ENCODE data around the gene CCBE1. TPM values are rescaled to one million over a fixed set of nuclear protein-coding genes. Genes with fewer than 3 reads are reported as not detected.

Gene CCBE1
- total and polyA plus RNA-seq, 2 of the 4 experiments (the other 2 are of a cell fraction): 64.8 to 148 TPM

GRCh38 chr18:59660786-59661743 lies 36.2 kb downstream of the CCBE1 start:
- TF ChIP-seq CEBPB (IDR thresholded peaks at IDR 0.05; ENCODE audit: low read depth, low read length): peak; percentile 66
- no peak for TF ChIP-seq NFE2L2 (IDR thresholded peaks at IDR 0.05; ENCODE audit: low read depth, low read length)
- TF ChIP-seq, protein P1, sequence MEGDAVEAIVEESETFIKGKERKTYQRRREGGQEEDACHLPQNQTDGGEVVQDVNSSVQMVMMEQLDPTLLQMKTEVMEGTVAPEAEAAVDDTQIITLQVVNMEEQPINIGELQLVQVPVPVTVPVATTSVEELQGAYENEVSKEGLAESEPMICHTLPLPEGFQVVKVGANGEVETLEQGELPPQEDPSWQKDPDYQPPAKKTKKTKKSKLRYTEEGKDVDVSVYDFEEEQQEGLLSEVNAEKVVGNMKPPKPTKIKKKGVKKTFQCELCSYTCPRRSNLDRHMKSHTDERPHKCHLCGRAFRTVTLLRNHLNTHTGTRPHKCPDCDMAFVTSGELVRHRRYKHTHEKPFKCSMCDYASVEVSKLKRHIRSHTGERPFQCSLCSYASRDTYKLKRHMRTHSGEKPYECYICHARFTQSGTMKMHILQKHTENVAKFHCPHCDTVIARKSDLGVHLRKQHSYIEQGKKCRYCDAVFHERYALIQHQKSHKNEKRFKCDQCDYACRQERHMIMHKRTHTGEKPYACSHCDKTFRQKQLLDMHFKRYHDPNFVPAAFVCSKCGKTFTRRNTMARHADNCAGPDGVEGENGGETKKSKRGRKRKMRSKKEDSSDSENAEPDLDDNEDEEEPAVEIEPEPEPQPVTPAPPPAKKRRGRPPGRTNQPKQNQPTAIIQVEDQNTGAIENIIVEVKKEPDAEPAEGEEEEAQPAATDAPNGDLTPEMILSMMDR (conservative IDR thresholded peaks at IDR 0.05; ENCODE audit: low read depth, low read length): no peak
- TF ChIP-seq SMC3 (IDR thresholded peaks at IDR 0.05; ENCODE audit: low read depth, low read length): no peak
- TF ChIP-seq CHD1 (IDR thresholded peaks at IDR 0.05; ENCODE audit: low read depth, low read length): no peak
- TF ChIP-seq RFX5 (IDR thresholded peaks at IDR 0.05; ENCODE audit: low read depth, low read length): no peak
- TF ChIP-seq RCOR1 (IDR thresholded peaks at IDR 0.05; ENCODE audit: insufficient replicate concordance, low read length): no peak
- 0 out of 2 replicates have a peak, but pooled peaks have one; percentile 36 for TF ChIP-seq BHLHE40 (IDR thresholded peaks at IDR 0.05; ENCODE audit: low read depth, low read length)
- no peak for TF ChIP-seq MAFK (IDR thresholded peaks at IDR 0.05; ENCODE audit: low read depth, low read length)
- H3K4ac ChIP-seq (ENCODE audit: low read depth, low read length): peak overlapping the region; percentile 33; the same call in 1 of the 2 replicates
- H4K8ac ChIP-seq (ENCODE audit: low read depth in 2 of 2, low read length in 2 of 2): no peak overlapping the region
- H3K36me3 ChIP-seq (ENCODE audit: control insufficient read depth, insufficient read depth, low read length): no peaks in the 10 kb centered on the region
- H3K23ac ChIP-seq (ENCODE audit: low read depth, low read length): no peak overlapping the region
- no peak overlapping the region for H3K14ac ChIP-seq (replicated peaks; ENCODE audit: low read depth, low read length)
- H3K9ac ChIP-seq (ENCODE audit: low read depth, low read length): no peak overlapping the region
- peak overlapping the region; percentile 52; the same call in 1 of the 2 replicates for H3K4me2 ChIP-seq (ENCODE audit: low read depth, low read length)
- in situ Hi-C loops (cut with MboI; ENCODE audit: low sequenced_read_pairs): no loop called here
- no peak overlapping the region for H3K27ac ChIP-seq (ENCODE audit: insufficient read depth, low read length)
- intact Hi-C loops (cut with micrococcal nuclease): no loop called here
- H2AK9ac ChIP-seq (replicated peaks; ENCODE audit: low read depth, low read length, poor library complexity): no peak overlapping the region
- WGBS, 2 experiments (ENCODE audit: extremely low coverage in 2 of 2, insufficient read length in 1 of 2): no CpG with 5 or more reads among the region's 8 CpGs
- no peak overlapping the region for H2BK20ac ChIP-seq (ENCODE audit: low read depth, low read length)
- ATAC-seq (ENCODE audit: low read depth) (peak; percentile 30), DNase-seq (peak; percentile 69)
- H4K5ac ChIP-seq (ENCODE audit: low read depth, low read length): no peak overlapping the region
- H4K91ac ChIP-seq (ENCODE audit: insufficient read depth, low read depth, low read length): no peak overlapping the region
- dilution Hi-C loops (cut with HindIII; ENCODE audit: low sequenced_read_pairs, unreplicated experiment): no loop called here
- peaks cover 49 to 82% of the 10 kb centered on the region in 2 experiments for H3K79me1 ChIP-seq (ENCODE audit: low read depth in 1 of 2, low read length in 2 of 2)
- no peak overlapping the region for H2AK5ac ChIP-seq (ENCODE audit: low read depth, low read length)
- peaks cover 28% of the 10 kb centered on the region for H3K4me1 ChIP-seq (ENCODE audit: control insufficient read depth, insufficient read depth, low read length)
- no peaks in the 10 kb centered on the region for H3K9me3 ChIP-seq (ENCODE audit: control insufficient read depth, insufficient read depth, low read length)
- H3K27me3 ChIP-seq (ENCODE audit: control insufficient read depth, insufficient read depth, low read length): no peaks in the 10 kb centered on the region
- ChIA-PET CTCF (interaction anchor here (0.6 kb wide), 3 partner anchors 13 to 119 kb away, joined by 3 to 4 read pairs (median 3); no protein-coding TSS in a partner anchor), POLR2A (ENCODE audit: unreplicated experiment) (no interaction called here)
- H4K20me1 ChIP-seq (ENCODE audit: insufficient read depth, low read length): peaks cover 30% of the 10 kb centered on the region
- H2BK5ac ChIP-seq (ENCODE audit: low read depth, low read length, poor library complexity, severe bottlenecking): no peak overlapping the region
- H2BK120ac ChIP-seq (ENCODE audit: low read depth, low read length): no peak overlapping the region
- no peak overlapping the region for H2BK15ac ChIP-seq (ENCODE audit: low read depth, low read length)
- H3K56ac ChIP-seq (ENCODE audit: extremely low read depth, insufficient read depth, low read length): no peak overlapping the region
- no peak overlapping the region for H3K4me3 ChIP-seq (ENCODE audit: insufficient read depth, low read depth, low read length)
- H2AFZ ChIP-seq (replicated peaks; ENCODE audit: low read length, poor library complexity): no peak overlapping the region
- H3K18ac ChIP-seq (ENCODE audit: low read depth, low read length): no peak overlapping the region; the same call in 1 of the 2 replicates
- no TSS peak for BruUV-seq (replicated peaks)
- peaks cover 18% of the 10 kb centered on the region for H3K9me1 ChIP-seq (ENCODE audit: insufficient read depth, low read length)

Data from IMR-90 (cell line).